Duodenal mucosa (tissue), 2 donors: ENCODE data around the gene LILRB5.
"Not testable (repeated sequence)": the region's sequence is repeated elsewhere in the genome, so short reads cannot be mapped to it uniquely, and the experiment has no call there.

ENCODE experiments used
- H3K27ac ChIP-seq: one replicate; pipeline ENCODE4 v1.7.0; 2013; ENCODE audit warnings: low read depth, low read length
- H3K27me3 ChIP-seq, 2 donors: one replicate each; pipeline ENCODE4 v1.7.0; 2013; ENCODE audit warnings: low read length in 2 of 2, control low read depth in 1 of 2; ENCODE audit not compliant: insufficient read depth in 2 of 2, control insufficient read depth in 1 of 2
- H3K36me3 ChIP-seq, 2 donors: one replicate each; pipeline ENCODE4 v1.7.0; 2013; ENCODE audit warnings: low read length in 2 of 2, control low read depth in 1 of 2; ENCODE audit not compliant: insufficient read depth in 2 of 2, control insufficient read depth in 1 of 2
- H3K4me1 ChIP-seq, 2 donors: one replicate each; pipeline ENCODE4 v1.7.0; 2013; ENCODE audit warnings: low read length in 2 of 2, control low read depth in 1 of 2; ENCODE audit not compliant: insufficient read depth in 2 of 2, control insufficient read depth in 1 of 2
- H3K4me3 ChIP-seq, 2 donors: one replicate each; pipeline ENCODE4 v1.7.0; 2013; ENCODE audit warnings: low read length in 2 of 2, low read depth in 1 of 2
- H3K9ac ChIP-seq, 2 donors: one replicate each; pipeline ENCODE4 v1.7.0; 2013; ENCODE audit warnings: low read length in 2 of 2, low read depth in 1 of 2
- H3K9me3 ChIP-seq, 2 donors: one replicate each; pipeline ENCODE4 v1.7.0; 2013; ENCODE audit warnings: low read length in 2 of 2, control low read depth in 1 of 2; ENCODE audit not compliant: control insufficient read depth in 1 of 2

The LILRB5 gene

DNA sequence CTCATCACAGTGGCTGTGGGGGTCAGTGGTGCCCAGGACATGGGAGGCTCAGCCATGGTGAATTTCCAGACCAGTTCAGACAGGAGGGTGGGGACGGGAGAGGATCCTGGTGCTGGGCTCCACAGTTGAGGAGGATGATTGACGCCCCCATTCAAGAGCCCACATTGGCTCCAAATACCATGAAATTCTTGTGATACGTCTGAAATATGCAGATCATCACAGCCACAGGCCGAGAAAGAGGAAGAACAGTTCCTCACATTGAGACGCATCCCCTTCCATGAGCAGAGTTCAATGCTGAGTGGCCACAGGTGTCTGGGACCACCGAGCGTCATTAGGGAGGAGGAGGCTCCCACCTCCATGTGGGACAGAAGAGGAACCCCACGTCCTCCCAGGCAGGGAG lies 13.3 kb downstream of the LILRB5 start:
- H3K9me3 ChIP-seq, H3K27ac ChIP-seq, H3K36me3 ChIP-seq, H3K4me1 ChIP-seq, H3K27me3 ChIP-seq, H3K9ac ChIP-seq, H3K4me3 ChIP-seq: not testable (repeated sequence)

DNA sequence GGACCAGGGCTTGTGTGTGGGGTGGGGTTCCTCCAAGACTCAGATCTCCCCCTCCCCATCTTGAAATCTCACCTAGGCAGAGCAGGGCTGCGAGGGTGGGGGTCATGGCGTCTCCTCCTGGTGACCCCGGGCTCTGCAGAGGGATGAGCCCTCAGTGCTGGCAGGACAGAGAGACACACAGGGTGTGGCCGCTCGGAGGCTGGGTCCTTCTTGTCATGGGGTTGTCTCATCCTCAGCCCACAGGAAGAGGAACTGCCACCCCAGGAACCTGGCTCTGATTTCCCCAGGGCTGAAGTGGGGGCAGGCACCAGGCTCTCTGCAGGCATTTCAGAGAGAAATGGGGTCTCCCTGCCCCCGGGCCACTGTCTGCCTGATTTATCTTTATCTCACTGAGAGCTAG lies 14.4 kb downstream of the LILRB5 start, which contains the start of gene LILRA6:
TSS of gene LILRA6 (minus strand) at position 145 of the 400 bp plus-strand sequence.
- not testable (repeated sequence) for H3K4me3 ChIP-seq, H3K36me3 ChIP-seq, H3K4me1 ChIP-seq, H3K9me3 ChIP-seq, H3K27ac ChIP-seq, H3K27me3 ChIP-seq, H3K9ac ChIP-seq

DNA sequence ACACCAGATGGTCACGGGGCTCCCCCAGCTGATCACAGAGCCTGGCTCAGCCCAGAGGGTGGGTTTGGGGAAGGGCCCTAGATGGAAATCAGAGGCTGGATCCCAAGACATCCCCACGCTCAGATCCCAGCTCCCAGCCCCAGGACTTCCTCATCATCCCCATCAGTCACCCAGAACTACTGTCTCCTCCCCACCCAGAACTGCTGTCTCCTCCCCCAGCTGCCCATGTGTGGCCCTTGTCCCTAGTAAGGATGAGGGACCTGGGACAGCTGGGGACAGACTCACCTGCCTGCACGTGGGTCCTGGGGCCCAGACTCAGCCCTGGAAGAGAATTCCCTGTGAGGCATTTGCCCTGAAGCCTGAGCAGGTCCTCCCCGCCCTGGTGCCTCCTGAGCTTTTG lies 14.8 kb downstream of the LILRB5 start:
- not testable (repeated sequence) for H3K36me3 ChIP-seq, H3K4me1 ChIP-seq, H3K9me3 ChIP-seq, H3K27ac ChIP-seq, H3K9ac ChIP-seq, H3K27me3 ChIP-seq, H3K4me3 ChIP-seq

DNA sequence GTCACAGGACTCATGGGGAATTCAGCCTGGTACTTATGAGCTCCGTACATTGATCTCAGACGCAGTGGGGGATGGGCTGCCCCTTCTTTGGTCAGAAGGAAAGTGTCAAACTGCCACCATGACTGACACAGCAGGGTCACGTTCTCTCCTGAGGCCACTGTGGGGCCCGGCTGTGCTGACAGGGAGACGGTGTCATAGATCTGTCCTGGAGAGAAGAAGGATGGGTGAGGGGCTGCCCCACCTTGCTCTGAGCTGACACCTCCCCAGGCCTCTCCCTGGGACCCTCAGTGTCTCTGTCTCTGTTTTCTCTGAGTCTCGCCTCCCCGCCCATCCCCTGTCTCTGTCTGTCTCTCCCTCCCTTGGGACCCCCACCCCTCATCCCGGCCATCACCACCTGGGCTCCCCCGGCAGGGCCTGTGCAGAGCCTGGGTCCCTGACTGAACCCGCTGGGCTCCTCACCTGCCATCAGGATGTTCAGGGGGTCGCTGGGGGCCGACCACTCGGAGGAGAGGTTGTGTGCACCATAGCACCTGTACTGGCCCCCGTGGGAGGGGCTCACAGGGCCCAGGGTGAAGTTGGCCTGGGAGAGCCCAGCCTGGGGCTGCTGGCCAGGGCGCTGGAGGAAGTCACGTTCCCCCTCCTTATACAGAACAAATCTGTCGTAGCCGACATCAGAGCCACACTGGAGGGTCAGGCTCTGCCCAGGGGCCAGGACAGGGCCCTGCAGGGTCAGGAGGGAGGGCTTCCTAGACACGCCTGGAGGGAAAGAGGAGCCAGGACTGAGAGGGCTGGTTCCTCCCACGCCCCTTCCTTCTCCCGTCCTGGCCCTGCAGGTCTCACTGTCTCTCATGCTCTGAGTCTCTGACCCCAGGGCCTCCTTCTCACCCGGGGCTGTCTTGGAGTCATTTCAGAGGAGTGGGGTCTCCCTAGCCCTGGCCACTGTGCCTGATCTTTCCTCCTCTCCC lies 16.4 kb downstream of the LILRB5 start:
- H3K9ac ChIP-seq, H3K36me3 ChIP-seq, H3K27me3 ChIP-seq, H3K4me1 ChIP-seq, H3K4me3 ChIP-seq, H3K27ac ChIP-seq, H3K9me3 ChIP-seq: not testable (repeated sequence)

DNA sequence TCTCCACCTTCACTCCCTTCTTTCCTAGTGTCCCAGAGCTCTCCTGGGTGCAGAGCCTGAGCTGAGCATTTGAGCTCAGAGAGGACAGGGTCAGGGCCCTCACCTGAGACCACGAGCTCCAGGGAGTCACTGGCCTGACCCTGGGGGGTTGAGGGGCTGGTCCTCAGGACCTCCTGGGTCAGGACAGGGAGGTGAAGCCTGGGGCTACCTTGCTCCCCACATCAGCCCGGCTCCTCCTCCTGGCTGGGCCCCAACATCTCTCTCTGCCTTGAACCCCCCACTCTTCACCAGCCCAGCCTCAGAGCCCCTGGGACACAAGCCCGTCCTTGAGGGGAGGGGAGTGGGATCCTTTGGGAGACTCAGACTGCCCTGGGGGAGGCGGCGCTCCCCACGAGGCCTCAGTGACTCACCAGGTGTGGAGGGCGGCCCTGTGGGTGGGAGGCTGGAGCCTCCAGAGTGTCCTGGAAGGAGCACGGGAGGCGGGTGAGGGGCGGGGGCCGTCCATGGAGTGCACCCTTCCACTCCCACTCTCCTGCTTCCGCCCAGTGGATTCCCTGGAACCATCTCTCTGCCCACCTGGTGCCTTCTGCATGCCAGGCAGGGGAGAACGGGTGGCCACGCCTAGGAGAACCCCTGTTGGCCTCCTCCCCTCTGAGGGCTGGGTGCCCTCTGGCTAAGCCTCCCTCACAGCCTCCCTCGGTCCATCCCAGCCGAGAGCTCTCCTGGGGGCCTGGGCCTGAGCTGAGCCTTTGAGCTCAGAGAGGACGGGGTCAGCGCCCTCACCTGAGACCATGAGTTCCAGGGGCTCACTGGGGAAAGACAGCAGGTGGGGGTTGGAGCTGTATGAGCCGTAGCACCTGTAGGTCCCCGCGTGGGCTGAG lies 17.3 kb downstream of the LILRB5 start:
- not testable (repeated sequence) for H3K36me3 ChIP-seq, H3K27me3 ChIP-seq, H3K9me3 ChIP-seq, H3K9ac ChIP-seq, H3K27ac ChIP-seq, H3K4me3 ChIP-seq, H3K4me1 ChIP-seq

DNA sequence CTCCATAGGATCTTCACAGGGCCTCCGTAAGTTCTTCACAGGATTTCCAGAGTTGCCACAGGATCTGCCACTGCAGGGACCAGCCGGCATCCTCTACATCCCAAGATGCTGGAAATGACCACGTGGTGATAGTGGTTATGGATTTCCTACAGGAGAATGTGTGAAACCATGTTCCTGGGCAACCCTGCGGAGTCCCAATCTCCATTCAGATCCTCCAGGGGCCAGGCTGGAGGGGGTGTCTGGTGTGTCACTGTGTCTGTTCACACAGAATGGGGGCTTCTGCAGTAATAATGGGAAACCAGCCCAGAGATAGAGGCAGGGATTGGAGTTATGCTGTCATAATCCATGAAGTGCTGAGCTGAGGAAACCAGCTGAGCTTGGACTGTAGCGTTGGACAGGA lies 23.1 kb downstream of the LILRB5 start:
- H3K9ac ChIP-seq, result no peak overlapping the region
- no peaks in the 10 kb centered on the region for H3K9me3 ChIP-seq
- no peak overlapping the region for H3K27ac ChIP-seq
- no peaks in the 10 kb centered on the region for H3K36me3 ChIP-seq
- H3K4me3 ChIP-seq, result no peak overlapping the region
- H3K27me3 ChIP-seq, result peaks cover 3 to 5% of the 10 kb centered on the region in 2 donors
- H3K4me1 ChIP-seq, result peaks cover 0 to 3% of the 10 kb centered on the region in 2 donors

DNA sequence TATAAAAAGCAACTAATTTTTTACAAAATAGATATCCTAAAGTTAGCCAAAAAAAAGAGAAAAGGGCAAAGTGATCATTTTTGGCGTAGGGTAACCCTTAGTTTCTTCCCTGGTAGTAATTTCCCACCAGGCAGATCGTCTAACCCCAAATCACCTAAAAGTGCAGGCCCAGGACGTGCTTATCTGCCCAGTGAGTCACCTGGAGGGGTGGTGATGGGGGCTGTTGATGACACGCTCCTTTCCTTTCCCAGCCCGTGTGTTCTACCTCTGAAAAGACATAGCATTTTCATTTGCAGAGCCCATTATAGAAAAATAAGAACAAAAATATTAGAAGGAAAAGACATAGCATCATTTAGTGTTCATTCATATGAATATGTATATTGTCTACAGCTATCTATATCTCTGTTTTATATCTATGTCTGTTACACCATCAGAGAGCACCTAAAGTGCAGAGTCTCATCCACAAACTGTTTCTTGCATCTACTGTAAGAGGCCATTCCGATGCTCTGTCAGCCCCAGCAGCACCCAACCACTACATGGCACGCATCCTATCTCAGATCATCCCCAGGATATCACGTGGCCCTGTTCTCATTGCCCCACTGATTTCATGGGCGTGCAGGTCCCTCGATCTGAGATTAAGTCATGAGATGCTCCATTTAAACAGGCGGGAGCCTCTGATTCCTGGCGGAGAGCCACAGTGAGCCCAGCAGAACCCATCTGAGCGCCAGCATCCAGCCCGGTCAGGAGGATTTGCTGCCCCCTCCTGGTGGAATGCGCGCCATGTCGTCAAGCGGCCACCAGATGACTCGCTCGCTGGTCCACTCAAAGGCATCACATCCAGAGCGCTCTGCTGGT lies 25.8 kb downstream of the LILRB5 start:
- H3K27me3 ChIP-seq, result peaks cover 5% of the 10 kb centered on the region in 2 donors
- peaks cover 0 to 3% of the 10 kb centered on the region in 2 donors for H3K4me1 ChIP-seq
- H3K4me3 ChIP-seq, result no peak overlapping the region
- H3K27ac ChIP-seq, result no peak overlapping the region
- H3K9ac ChIP-seq, result no peak overlapping the region
- H3K36me3 ChIP-seq, result no peaks in the 10 kb centered on the region
- H3K9me3 ChIP-seq, result no peaks in the 10 kb centered on the region

DNA sequence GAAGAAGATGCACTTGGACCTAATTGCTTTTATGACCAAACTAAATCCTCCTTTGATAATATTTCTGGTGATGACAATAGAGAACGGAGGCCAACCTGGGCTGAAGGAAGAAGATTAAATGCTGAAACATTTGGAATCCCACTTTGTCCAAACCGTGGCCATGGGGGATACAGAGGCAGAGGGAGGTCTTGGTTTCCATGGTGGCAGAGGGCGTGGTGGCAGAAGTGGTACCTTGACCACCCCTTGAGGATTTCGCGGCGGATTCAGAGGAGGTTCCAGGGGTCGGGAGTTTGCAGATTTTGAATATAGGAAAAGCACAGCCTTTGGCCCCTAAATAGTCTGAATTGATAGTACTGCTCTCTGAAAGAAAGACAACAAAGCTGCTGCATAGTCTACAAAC lies 27.0 kb downstream of the LILRB5 start:
- Histone ChIP-seq H3K27ac (no peak overlapping the region), H3K27me3 (peaks cover 5% of the 10 kb centered on the region in 2 donors), H3K9ac (no peak overlapping the region), H3K4me1 (peaks cover 0 to 3% of the 10 kb centered on the region in 2 donors), H3K4me3 (no peak overlapping the region), H3K9me3 (no peaks in the 10 kb centered on the region), H3K36me3 (no peaks in the 10 kb centered on the region)

DNA sequence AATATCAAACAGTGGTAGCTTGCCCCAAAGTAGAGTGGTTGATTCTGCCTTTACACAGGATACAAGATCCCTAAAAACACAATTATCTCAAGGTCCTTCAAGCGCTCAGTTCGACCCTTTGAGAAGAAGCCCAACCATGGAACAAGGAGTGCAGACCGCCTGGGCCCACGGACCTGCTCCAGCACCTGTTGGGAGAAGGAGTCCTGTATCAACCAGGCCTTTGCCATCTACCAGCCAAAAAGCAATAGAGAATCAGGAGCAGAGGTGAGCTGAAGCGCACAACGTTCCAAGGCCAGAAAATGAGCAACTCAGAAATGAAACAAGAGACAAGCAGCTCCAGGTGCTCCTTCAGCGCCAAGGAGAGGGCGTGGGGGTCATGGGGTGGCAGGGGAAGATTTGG lies 27.9 kb downstream of the LILRB5 start:
- Histone ChIP-seq H3K27me3 (peaks cover 5% of the 10 kb centered on the region in 2 donors), H3K4me3 (no peak overlapping the region), H3K4me1 (peaks cover 0 to 3% of the 10 kb centered on the region in 2 donors), H3K27ac (no peak overlapping the region), H3K36me3 (no peaks in the 10 kb centered on the region), H3K9me3 (no peaks in the 10 kb centered on the region), H3K9ac (no peak overlapping the region)
